Fibroblast of skin of right quadriceps (primary cell): ENCODE results near the gene NRP2.

ENCODE experiments used
- DNase-seq: peaks from one replicate; pipeline ENCODE4 v3.0.0-alpha.2; 2013

NRP2 gene

DNA sequence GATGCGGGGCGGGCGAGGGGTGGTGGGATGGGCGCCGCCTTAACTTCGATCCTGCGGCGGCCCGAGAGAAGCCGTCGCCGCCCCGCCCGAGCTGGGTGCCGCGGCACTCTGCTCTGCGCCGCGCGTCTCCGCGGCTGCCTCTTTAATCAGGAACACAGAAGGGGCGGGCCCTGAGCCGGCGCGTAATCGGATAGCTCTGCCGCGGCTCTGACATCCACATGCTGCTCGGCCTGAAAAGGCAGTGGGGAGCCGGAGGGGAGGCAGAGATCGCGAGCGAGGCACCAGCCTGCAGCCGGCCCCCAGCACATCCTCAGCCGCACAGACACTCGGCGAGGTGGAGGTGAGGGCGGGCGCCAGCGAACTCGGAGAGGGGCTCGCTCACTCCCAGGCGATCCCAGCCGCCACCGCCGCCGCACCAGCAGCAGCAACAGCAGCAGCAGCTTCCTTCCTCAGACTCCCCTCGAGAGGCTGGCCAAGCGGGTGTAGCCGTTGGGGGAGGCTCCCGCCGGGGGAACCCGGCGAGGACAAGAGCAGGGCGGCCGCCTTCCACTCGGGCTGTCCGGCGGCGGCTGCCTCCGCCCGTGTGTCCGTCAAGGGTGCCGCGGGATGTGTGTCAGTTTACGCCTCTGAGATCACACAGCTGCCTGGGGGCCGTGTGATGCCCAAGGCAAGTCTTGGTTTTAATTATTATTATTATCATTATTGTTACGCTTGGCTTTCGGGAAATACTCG is at the start of gene NRP2:
NRP2 (plus strand) TSS at position 263 of the 732 bp plus-strand sequence. CDS start 790 bp downstream, outside the sequence.
- DNase-seq = peak; percentile 93

- DNase-seq = no peak
Observed at GRCh38 chr2:205633994-205634393, 48.3 kb upstream of the NRP2 start.

DNA sequence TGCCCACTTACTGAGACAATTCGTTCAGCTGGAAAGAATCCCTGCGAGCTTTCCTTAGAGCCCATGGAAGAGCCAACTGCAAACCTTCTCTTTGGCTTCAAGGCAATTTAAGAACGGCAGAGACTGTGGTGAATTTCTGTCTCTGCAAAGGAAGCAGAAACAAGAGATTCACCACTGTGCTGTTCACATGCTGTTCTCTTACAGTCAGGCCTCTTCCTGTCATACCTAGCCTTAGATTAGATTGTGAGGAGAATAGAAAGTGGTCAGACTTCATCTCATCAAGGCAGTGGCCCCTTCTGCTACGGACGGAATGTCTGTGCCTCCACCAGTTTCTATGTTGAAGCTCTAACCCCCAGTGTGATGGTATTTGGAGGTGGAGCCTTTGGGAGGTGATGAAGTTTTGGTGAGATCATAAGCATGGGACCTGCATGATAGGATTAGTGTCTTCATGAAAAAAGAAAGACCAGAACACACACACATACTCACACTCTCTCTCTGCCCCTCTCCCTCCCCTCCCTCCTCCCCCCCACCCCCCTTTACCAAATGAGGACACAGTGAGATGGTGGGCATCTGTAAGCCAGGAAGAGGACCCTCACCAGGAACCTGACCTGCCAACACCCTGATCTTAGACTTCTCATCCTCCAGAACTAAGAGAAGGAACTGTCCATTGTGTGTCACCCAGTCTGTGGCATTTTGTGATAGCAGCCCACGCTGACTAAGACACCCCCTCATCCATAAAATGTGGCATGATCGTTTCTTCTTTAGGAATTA is 45.6 kb upstream of the NRP2 start:
- no peak for DNase-seq

DNA sequence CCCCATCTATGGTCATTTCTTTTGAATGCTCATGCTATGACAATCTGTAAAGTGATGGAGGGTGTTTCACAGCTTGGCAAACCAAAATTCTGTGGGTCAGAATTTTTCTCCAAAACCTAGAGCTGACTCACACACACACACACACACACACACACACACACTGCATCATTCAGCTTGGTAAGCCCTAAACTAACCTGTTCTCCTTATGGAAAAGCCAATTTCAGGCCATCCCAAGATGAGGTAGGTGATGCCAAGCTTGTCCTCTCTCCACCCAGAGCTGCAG is 45.0 kb upstream of the NRP2 start:
- DNase-seq = no peak

DNA sequence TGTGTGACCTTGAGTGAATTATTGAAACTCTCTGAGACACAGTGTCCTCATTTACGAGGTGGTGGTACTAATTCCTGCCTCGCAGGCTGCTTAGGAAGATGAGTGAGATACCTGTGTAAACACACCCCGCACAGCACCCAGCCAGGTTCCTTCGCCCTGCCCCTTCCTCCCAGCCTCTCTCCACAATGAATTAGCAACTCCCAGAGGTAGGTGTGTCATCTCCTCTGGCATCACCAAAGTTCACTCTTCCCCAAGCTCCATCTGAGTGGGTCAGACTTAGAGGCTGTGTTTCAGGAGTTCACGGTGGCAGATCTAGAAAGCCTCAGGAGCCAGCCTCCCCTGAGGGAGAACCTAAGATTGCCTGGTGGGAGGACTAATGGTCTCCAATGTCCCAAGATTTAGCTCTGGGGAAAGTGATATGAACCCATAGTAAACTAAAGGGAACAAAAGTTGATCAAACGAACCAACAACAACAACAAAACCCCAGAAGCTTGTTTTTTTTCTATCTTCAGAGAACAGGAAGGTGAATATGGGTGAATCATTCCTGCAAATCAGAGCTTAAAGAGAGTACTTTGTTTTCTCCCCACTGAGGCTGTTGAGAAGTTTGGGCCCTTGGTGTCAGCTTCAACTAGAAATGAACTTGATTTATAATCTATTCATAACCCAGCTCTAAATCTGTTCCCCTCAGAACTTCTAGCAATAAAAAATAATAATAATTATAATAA is 44.4 kb upstream of the NRP2 start:
- no peak for DNase-seq

- DNase-seq = no peak
Observed at GRCh38 chr2:205640716-205641115, 41.6 kb upstream of the NRP2 start.

DNA sequence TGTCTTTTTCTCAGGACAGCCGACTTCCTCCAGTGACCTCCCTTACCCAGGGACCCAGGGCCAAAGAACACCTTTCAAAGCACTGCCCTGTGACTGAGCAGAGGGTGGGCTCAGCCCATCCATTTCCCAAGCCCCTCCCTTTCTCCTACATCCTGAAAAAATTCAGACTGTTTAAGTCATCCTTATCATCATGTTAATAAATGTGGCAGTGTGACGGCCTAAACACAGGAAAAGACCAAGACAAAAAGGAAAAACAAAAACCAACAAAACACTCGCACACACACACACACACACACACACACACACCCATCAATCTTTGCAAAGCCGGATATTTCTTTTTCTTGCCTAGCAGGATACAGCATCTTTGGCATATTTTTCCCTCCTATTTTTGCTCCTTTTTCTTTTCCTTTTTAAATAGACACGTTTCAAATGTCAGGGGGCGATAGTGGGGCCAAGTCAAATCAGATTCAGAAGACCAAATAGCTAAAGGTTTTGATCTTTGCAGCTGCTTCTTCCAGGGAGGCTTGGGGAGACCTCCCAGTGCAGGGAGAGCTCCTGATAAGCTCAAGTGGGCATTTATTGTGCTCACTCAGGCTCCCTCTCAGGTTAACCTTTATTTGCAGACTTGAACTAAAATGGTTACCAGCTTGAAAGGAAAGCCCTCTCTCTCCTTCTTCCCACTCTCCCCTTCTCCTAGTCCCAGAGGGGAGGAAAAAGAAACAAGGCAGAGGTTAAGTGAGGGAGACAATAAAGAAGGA is 39.5 kb upstream of the NRP2 start:
- no peak for DNase-seq

DNA sequence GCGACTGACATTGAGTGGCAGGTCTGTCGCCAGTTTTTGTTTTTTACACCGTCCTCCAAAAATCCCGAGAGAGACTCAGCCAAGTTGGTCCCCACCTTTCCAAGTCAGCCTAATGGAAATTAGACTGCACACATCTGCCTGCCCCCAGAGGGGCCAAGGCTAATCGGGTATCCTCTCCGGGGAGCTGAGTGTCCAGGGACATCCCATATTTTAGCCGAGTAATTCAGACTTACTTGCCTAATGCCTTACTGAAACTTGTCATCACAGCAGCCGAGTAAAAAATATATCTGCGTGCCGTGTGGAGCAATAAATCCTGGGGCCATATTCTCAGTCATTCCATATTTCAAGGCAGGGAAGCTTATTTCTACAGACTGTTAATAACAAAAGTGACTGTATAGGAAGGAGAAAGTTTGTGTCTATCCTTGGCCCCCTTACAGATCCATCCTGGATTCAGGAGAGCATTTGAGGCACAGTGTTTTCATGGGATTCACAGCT is 38.9 kb upstream of the NRP2 start:
- DNase-seq = no peak

GRCh38 chr2:205644018-205644417 is 38.3 kb upstream of the NRP2 start:
- no peak for DNase-seq

DNA sequence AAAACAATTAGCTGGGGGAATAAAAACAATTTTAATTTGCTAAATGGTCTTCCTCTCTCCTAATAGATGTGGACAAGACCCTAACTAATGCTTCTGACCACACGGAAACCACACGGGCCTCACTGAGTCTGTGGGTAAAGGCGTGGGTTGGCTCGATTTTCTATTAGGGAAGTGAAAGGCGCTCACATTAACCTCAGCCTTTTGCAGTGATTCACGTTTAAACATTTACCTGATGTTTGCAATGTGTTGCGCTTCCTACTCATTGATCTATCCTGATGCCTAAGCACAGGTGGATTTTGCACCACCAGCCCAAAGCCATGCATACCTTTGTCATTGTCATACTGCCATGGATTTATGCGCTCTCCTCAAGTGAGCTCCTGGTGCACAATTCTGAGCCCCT is 35.6 kb upstream of the NRP2 start:
- DNase-seq = no peak

GRCh38 chr2:205650450-205650849 is 31.9 kb upstream of the NRP2 start:
- DNase-seq = peak; percentile 70

DNA sequence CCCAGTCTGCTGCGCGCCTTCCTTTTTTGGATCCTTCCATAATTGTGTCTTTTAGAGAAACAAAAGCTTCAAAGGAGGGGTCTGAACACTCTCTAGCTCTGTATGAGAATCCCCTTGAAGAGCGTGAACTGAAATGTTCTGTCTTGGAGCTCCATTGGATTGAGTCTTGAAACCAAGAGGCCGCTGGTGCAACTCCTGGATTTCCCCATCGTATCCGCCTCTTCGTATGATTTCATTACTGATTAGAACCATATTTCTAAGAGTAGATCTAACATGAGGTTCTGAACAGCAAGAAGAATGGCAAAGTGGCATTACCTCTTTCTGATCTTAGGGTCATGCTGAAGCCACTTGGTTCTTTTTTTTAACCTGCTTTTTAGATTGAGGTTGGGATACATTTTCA is 31.4 kb upstream of the NRP2 start:
- no peak for DNase-seq

DNA sequence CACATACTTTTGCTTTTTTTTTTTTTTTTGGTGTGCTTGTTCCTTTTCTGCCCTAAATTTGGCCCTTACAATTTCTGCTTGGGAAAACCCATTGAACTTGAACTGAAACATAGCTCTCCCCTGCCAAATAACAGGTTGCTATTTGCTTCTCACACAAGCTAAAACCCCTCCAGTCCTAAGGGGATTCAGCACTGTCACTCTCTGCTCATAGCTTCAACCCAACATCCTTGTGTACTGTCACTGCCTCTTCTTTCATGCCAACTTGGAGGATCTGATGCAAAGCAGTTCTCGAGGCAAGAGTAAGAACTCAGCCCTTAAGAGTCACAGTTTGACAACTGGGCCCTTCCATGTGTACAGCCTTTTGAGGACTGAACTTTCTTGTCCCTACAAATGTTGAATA is 30.6 kb upstream of the NRP2 start:
- no peak for DNase-seq

- DNase-seq = peak; percentile 91
Observed at GRCh38 chr2:205654878-205655605, 27.3 kb upstream of the NRP2 start.

GRCh38 chr2:205655779-205656456 is 26.4 kb upstream of the NRP2 start:
- DNase-seq = no peak

DNA sequence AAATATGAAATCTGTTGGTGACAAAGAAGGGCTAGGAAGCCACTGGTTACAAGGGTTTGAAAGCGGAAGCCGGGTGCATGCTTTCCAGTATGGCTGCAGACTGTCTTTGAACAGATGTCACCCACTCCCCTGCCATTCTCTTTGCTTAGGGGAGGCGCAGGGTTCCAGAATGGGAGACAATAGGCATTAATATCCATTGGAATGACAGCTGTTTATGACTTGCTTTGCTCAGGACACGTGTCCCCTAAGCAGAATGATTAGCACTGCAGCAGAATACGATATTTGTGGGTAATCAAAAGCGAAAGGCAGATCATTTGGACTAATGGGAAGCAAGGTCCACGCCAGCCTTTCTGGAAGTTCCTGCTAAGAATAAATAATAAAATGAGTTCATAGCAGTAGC is 25.8 kb upstream of the NRP2 start:
- no peak for DNase-seq

DNA sequence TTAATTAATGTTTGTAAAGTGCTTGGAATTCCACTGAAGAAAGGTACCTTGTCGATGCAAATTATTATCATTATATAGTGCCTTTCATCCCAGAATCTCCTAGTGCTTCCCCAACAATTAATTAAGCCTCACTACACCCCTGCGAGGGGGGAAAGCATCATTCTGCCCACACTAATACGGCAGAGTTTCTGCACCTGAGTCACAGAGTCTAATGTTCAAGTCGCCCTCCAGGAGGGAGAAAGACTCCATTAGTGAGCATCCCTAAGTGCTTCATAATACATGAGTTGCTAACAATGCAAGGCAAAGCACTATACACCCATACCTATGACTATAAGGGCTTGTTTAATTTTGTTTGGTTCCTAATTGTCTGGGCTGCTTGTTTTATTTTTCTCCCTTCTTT is 25.4 kb upstream of the NRP2 start:
- no peak for DNase-seq

DNA sequence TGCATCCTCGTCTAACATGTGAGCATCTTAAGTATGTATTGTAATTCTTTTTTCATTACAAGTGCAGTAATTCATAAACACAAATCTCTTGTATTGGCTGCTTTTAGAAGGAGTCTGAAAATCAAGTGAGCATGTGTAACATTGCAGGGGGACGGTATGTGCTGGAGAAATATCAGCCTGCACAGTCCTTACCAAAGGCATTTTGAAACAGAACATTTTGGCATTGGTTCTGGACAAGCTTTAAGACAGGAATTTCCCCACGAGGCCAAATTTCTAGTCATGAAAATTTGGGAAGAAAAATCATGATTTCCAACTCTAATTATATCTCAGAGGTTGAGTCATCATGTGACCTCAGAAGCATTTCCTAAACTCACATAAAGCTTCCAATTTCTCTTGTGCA is 24.7 kb upstream of the NRP2 start:
- peak; percentile 92 for DNase-seq

DNA sequence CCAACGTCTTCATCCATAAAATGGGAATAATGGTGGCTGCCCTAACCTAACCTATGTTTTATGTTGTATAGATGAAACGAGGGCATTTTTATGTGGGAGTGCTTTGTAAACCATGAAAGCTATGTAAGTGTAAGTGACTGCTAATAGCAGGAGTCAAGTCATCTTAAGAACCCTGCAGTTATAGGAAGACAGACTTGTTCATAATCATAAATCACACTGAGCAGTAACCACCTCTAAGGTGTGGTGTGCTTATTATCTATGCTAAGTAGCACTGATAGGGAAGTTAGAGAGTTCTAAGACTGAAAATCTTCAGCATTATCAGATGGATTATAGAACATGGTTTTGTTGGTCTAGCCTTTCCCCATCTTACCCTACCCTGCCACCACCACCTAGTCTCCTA is 24.2 kb upstream of the NRP2 start:
- DNase-seq = no peak

GRCh38 chr2:205658572-205658971 is 23.7 kb upstream of the NRP2 start:
- DNase-seq = no peak

- no peak for DNase-seq
Observed at GRCh38 chr2:205659922-205660321, 22.4 kb upstream of the NRP2 start.
